Measurements from ENCODE around the gene TSSK6.
A peak's percentile ranks its signal among the peaks of the same experiment; 100 is the strongest.

Gene TSSK6

DNA sequence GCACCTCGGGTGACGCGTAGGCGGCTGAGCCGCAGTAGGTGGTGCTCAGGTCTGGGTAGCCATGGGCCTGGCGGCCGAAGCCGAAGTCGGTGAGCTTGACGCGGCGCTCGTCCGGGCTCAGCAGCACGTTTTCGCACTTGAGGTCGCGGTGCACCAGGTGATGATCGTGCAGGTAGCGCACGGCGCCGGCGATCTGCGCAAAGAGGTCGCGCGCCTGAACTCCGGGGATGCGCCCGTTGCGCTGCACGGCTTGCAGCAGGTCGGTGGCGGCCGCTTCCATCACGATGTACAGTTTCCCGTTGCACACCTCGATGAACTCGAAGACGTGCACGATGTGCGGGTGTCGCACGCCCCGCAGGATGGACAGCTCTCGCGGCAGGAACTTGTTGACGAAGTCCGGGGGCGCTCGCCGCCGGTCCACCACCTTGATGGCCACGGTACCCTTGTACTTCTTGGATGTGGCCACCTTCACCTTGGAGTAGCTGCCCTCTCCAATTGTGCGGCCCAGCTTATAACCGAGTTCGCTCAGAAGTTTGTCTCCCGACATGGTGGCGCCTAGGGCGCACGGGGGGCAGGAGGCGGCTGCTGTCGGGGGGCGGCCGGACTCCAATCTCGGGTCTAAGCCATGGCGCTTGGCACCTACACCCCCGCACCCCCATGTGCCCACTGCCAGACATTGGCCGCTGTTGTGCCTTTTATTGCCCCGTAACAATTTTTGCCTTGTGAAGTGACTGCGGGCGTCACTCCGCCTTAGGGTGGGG, at the start of gene TSSK6:
TSSK6 (minus strand) TSS at position 668 of the 761 bp plus-strand sequence; CDS start at position 547, 121 bp downstream.
- DNase-seq (ENCODE audit: low spot score) = no peak

DNA sequence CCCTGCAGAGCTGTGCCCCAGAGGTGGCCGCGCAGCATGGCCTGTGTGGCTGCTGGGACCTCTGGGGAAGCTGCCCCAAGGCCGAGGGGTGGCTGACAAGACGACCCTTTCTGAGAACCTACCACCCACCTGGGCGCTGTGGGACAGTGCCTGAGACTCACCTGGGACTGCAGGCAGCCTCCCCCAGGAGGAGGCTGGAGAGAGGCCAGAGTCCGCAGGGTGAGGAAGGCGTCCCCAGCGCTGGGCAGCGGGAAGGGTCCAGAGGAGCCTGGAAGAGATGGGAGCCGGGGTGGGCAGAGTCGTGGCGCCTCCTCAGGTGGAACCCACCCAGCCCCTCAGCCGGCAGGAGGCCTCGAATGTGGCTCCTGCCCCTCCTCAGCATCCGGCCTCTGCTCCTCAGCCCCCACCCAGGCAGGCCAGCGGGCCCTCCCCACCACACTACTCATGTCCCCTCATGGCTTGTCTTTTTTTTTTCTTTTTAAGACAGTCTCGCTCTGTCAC, 48.0 kb upstream of the TSSK6 start:
- no peak for DNase-seq (ENCODE audit: low spot score)

DNA sequence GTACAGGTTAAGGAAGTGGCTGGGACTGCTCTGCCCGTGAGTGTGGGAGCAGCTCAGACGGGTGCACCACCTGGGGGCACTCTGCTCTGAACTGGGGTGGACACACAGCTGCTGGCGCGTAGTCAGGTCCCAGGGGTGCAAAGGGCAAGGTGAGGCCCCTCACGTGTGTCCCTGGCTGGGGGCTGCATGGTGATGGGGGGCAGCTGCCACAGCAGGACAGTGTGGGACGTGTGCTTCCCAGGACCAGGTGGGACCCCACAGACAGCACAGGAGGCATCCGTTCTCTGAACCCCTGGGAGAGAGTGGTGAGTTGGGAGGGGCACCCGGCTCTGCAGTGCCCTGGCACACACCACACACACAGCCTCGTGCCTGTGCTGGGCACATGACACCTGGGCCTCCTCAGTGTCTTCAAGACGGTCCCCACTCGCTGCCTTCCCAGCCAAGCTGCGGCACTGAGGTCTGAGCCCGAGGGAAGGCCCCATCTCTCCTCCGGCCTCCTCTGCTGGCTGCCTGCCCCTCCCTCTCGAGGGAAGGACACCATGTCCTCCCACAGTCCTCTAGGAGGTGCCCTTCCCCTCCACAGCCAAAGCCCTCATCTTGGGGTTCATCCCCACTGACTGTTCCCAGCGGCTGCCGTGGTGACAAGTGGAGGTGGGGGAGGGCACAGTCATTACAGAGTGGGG, 47.5 kb upstream of the TSSK6 start:
- DNase-seq (ENCODE audit: low spot score) = no peak

DNA sequence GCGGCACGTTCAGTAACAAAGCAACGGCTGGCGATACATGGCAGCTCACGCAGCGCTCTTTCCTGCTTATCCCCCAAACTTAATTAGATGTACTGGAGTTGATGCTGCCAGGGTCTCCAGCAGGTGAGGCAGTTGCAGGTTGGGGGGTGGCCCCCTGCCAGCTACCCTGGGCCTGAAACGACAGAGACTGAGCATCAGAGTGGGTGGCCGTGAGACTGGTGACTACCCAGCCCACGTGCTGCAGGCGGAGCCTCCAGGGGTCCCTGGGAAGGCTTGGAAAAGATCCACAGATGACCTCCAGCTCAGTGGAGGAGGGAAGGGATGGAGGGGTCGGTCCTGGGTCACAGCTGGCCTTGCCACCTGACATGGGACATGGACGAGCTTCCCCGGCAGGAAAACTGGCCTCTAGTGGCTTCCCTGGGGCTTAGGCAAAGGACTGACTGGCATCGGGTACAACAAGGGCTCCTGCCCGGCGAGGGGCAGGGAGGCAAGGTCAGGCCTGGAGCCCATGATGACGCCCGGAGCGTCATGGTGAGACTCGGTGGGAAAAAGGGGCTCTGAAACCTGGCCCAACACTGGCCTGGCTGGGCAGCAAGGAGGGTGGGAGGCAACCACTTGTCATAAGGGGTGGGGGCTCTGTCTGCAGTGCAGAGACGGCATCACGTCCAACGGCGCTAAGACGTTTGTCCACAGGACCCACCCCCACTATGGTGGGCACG, 46.8 kb upstream of the TSSK6 start:
- no peak for DNase-seq (ENCODE audit: low spot score)

DNA sequence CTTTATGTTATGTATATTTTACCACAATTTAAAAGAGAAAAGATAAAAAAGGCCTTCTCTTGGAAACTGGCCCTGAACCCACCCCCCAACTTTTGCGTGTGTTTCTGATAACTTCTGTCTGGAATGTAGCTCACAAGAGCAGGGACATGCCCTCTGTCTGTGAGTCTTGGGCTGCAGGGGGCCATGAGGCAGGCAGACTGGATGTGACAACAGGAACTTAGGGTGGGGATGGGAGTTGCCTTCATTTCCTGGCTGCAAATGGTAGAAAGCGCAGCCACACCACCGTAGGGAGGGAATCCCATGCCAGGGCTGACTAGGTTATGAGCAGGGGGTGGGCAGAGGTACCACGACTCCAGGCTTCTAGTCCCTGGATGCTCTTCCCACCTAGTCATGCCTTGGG, 44.6 kb upstream of the TSSK6 start:
- DNase-seq (ENCODE audit: low spot score) = no peak

DNA sequence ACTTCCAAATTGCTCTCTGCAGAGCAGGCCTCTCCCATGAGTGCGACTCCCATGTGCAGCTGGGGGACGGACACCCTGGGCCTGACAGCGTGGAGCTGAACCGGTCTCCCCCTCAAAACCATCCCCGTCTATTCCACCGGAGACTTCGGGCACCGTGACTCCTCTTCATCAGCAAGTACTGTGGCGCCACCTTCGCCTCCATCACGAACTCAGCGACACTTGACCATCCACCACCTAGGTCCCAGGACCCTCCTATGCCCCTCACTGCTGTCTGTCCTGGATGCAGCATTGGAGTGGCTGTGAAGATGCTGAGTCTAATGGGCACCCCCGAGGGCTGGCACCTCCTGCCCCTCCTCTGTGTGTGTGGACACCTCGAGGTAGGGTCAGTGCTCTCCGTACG, 43.3 kb upstream of the TSSK6 start:
- DNase-seq (ENCODE audit: low spot score) = no peak

DNA sequence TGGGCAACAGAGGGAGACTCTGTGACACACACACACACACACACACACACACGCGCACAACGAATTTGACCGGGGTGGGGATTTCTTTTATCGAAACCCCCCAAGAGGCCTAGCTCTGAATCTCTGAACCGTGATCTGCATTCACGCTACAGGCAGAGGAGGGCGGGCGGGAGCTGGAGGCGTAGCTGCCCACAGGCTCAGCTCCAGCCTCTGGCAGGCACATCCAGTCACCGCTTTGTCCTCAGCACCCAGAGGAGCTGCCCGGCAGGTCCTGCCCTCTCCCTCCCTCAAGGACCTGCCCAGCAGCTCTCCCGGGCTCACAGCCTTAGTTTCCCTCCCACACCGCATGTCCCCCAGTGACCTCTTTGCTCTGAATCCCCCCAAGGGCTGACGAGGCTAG, 42.7 kb upstream of the TSSK6 start:
- DNase-seq (ENCODE audit: low spot score) = no peak

DNA sequence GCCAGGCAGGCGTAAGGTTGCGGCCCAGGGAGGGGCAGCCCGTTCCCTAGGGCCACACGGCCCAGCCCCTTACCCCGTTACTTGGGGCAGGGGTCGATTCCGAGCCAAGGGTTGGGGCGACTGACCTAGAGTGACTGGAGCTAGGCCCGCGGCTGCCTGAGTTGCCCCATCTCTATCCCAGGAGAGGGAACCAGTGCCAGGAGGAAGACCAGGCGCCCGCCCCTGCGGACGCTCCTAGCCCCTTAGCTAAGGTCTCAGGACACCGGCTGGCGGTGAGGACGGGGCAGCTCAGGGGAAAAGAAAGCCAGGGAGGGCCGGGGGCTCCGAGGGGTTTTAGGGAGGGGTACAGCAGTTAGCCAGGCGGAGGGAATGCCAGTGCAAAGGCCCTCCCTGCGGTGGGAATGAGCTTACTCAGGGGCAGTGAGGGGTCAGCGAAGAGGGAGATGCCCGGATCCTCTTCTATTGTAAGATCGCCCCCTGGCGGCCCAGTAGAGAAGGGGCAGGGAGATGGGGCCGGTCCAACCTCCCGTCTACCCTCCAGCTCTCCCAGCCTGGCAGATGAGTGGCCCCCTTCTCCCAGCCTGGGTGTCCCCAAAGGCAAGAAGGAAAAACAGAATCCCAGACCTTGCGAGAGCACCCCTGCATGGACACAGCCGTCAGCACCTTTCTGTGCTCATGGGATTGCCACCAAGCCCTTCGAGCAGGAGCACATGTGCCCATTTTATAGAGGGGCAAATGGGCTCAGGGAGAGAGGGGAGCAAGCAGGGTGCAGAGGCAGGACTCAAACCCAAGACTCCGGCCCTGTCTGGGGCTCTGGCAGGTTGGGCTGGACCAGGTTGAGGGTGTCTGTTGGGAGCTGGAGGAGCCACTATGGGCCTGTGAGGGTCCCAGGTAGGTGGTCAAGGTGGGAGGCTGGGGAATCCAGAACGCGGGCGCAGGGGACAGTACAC, 39.0 kb upstream of the TSSK6 start:
- peak; percentile 60 for DNase-seq (ENCODE audit: low spot score)

DNA sequence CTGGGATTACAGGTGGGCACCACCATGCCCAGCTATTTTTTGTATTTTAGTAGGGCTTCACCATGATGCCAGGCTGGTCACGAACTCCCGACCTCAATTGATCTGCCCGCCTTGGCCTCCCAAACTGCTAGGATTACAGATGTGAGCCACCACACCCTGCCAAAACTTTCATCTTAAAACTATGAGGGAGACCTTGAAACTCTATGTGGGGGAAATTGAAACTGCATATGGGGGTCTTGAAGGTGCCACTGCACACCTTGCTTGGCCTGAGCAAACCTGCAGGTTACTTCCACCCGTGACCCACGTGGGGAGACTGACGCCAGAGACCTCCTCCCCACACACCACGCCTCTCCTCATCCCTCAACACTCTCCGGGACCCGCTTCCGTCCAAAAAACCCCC, 38.3 kb upstream of the TSSK6 start:
- DNase-seq (ENCODE audit: low spot score) = no peak

DNA sequence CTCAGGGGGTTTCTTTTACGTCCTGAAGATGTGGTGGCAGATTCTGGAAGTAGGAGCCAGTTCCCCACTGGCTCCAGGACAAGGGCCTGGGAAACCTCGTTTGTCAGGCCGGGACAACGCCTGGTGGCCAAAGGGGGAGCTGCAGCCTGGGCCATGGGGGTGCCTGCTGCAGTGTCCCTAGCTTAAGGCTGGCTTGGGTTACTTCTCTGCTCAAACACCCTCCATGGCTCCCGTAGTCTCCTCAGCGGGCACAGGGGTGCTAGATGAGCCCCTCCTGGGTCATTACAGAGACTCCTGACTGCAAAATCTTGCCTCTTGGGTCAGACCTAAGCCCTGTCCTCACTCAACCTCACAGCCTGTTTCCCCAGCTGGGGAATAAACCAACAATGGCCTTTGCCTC, 37.5 kb upstream of the TSSK6 start:
- DNase-seq (ENCODE audit: low spot score) = no peak

DNA sequence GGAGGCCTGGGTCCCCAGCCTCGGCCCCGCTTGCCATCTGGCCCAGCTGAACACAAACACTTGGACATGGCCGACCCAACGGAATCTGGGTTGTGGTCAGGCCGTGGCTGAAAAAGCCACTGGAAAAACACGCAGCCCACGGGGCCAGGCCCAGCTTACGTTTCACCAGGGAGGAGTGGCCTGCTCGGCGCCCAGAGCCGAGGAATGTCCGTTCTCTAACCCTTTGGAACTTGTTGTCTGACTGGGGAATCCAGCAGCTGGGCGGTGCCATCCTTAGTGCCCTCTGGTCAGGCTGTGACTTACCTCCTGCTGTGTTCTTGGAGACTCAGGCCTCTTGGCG, 36.5 kb upstream of the TSSK6 start:
- DNase-seq (ENCODE audit: low spot score) = no peak

DNA sequence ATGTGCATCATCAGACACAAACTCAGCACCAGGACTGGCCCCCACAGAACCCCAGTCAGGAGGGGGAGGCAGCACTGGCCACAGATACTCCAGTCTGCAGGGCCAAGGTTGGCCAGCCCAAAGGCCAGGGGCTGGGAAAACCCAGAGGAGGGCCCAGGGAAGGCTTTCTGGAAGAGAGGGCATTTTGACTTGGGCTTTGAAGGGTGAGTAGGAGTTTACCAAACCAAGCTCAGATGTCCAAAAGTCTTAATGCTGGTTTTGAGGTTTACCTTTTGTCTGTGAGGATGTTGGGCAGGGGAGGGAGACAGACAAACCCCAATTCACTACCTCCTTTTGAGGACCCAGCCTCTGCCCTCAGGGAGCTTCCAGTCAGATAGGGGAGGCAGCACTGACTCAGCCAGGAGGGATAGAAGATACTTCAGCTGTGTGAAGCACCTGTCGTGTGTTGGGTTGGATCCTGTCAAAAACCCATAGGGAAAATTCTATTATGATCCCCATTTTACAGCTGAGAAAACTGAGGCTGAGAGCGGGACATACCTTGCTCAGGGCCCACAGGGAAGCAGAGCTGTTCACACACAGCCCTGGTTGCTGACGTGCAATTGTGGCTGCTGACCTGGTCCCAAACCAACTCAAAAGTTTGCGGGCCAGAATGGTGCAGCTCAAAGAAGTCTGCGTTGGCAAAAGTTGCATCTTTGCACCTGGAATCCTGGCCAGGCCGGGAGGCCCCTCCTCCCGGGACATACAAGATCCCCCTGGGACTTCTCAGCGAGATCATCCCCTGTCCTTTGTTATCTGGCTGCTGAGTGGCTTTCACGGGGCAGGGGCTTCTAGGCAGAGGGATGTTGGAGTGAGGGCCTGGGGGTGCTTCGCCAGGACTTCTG, 35.9 kb upstream of the TSSK6 start:
- DNase-seq (ENCODE audit: low spot score) = no peak

DNA sequence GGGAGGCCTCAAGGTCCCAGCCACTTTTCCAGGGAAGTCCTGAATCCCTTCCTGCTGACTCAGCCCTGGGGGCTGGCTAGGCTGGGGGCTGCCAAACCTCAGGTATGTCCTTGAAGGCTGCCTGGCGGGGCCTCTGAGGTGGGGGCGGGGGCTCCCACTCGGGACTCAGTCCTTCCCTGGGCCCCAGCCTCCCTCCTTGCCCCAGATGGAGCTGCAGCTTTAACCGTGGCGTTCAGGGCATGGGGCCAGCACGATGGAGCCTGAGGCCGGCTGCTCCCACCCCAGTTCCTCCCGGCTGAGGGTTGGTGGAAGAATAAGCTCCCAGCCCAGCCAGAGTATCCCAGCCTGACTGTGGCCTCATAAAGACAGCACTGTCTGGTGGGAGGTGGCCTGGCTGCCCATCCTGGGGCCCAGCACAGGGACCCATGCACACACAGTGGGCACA, 35.2 kb upstream of the TSSK6 start:
- DNase-seq (ENCODE audit: low spot score) = no peak

DNA sequence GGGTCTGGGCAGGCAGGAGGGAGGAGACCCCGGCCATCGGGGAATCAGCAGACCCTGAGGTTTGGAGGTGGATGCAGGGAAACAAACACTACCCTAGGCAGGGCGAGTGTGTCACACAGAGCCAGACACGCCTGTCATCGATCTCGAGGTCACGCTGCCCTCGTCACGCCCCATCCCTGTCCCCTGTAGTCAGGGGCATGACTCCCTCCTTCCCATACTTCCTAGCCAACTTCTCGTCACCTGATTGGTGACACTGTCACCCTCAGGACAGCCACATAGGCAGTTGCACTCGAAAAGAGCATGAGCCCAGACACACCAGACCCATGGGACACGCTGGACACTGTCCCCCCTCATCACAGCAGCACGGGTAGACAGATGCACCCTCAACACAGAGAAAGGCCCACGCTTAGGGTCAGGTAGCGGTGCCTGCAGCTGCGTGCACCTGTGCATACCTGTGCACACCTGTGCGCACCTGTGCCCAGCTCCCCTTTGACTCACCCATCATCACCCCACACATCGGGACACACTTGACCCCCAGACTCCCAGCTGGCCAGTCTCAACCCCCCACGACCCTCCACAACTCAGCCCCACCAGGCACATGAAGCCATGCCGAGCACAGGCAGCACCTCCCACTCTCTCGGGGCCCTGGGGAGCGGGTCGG, 34.6 kb upstream of the TSSK6 start:
- no peak for DNase-seq (ENCODE audit: low spot score)

DNA sequence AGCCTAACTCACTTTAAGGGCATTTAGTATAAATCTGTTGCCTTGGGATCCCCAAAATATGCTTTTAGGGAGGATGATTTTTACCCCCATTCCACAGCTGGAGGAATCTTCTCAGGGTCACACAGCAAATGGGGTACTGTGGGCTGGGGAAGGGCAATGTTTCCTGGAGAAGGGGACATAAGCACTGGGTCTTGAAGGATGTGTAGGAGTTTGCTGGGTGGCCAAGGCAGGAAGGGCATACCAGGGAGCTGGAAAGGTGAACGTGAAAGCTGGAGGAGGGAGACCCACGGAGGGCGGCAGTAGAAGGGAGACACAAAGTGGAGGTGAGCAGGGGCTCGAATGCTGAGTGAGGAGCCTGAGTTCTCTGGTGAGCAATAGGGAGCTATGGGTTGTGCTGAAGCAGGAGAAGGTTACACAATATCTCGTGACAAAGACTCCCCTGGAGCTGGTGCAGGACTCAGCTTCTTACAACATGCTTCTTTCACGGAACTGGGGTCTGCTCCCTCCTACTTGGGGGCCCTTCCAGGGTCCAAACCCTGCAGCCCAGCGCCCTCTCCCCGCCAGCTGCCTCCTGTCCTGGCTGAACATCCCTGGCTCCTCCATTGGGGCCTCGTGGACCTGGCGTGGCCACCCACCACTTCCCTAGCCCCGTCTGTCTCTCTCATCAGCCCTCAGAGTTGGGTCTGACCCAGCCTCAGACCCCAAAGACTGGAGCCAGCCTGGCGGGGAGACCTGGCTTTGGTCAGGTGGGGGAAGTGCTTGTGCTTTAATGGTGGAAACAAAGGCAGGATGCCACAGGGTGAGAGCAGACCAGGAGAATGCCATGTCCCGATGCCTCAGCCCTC, 33.8 kb upstream of the TSSK6 start:
- DNase-seq (ENCODE audit: low spot score) = no peak

DNA sequence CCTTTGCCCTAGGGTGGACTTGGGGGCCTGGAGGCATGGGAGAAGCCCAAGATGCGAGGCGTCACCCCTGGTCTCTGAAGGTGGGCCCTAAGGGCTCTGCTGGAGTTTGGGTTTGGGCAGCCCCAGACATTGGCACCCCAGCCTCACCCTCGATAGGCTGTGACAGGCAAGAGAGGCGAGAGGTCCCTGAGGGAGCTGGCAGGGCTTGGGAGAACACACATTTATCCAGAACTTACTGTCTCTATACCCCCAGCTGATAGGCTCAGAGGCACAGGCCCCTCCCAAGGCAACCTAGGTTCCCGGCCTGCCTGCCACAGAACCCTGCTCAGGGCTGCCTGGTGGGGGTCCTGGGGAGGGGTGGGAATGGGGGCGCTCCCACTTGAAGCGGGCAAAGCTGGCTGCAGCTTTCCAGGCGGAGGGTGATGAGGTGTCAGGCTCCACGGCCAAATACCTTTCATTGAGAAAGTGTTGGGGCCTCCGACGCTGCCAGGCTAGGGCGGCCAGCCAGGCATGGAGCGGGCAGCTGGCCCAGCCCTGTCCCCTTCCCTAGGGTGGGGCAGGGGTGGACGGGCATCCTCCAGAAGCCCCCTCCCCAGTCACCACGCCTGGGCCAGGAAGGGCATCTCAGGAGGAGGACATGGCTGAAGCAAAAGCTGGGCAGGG, 32.5 kb upstream of the TSSK6 start:
- DNase-seq (ENCODE audit: low spot score) = no peak

DNA sequence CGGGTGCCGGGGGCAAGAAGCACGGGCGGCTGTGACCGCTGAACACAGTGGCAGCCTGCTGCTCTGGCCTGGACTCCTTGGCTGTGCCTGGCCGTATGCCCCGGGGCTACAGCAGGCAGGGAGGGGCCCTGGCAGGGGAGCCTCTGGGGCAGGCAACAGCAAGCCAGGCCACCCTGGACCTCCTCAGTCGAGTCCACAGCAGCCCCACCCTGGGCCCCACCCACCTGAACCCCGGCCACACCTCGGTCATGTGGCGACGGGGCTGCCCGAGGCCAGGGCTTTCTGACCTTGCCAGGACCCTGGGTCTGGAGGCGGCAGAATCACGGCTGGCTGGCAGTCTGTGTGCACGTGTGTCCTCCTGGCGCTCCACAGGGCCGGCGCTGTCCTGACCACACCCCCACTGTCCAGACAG, 31.4 kb upstream of the TSSK6 start:
- DNase-seq (ENCODE audit: low spot score) = no peak

DNA sequence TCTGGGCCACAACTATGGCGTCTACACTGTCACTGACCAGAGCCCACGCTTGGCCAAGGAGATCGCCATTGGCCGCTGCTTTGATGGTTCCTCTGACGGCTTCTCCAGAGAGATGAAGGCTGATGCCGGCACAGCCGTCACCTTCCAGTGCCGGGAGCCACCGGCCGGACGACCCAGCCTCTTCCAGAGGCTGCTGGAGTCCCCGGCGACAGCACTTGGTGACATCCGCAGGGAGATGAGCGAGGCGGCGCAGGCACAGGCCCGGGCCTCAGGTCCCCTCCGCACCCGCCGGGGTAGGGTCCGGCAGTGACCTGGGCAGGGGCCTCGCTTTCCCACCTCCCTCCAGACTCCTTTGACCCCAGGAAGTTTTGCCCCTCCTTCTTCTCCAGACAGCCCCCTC, 30.4 kb upstream of the TSSK6 start:
- no peak for DNase-seq (ENCODE audit: low spot score)

Data from RKO (cell line).